Left ventricle myocardium inferior (tissue), 1 donor: ENCODE measurements around the gene GRID1. TPM values are rescaled to one million over a fixed set of nuclear protein-coding genes. Genes with fewer than 3 reads are reported as not detected.

Experiments used
- DNase-seq: peaks from one replicate; pipeline ENCODE4 v3.0.0-alpha.2; 2020
- H3K27ac ChIP-seq: fragments of 200-600 bp; replicated peaks from 2 replicates; pipeline ENCODE4 v1.8.0; 2021
- H3K27me3 ChIP-seq: fragments of 200-600 bp; 2 replicates; pipeline ENCODE4 v1.8.0; 2021; ENCODE audit warnings: low read depth
- H3K36me3 ChIP-seq: fragments of 200-600 bp; 2 replicates; pipeline ENCODE4 v1.8.0; 2021
- H3K4me1 ChIP-seq: fragments of 200-600 bp; 2 replicates; pipeline ENCODE4 v1.8.0; 2021
- H3K4me3 ChIP-seq: fragments of 200-600 bp; 2 replicates; pipeline ENCODE4 v1.8.0; 2021; ENCODE audit warnings: mild to moderate bottlenecking, moderate library complexity
- H3K9me3 ChIP-seq: fragments of 200-600 bp; replicated peaks from 2 replicates; pipeline ENCODE4 v1.8.0; 2021
- intact Hi-C: fragments of 100-400 bp; cut with micrococcal nuclease; formaldehyde crosslinking; loops from one replicate; pipeline ENCODE4 v1.11.0; 2022
- total RNA-seq: library from RNA; stranded (reverse); fragmentation: NEBNext Ultra II Directional; extraction: Animal tissue kit (Norgen Biotek cat#: 25700); gene quantifications from one replicate; pipeline ENCODE4 v1.2.1, GENCODE V29; 2021
- TF ChIP-seq, protein P1 (sequence below): fragments of 200-600 bp; IDR thresholded peaks from 2 replicates; pipeline ENCODE4 v1.8.0; 2021; ENCODE audit warnings: antibody characterized with exemption, mild to moderate bottlenecking, borderline replicate concordance
- donor health status: DM: no; HTN: yes; CAD: no; lungs with severe emphysema.

GRID1 gene
- total RNA-seq, 1 donor from 2014 or later = 1.6 TPM

DNA sequence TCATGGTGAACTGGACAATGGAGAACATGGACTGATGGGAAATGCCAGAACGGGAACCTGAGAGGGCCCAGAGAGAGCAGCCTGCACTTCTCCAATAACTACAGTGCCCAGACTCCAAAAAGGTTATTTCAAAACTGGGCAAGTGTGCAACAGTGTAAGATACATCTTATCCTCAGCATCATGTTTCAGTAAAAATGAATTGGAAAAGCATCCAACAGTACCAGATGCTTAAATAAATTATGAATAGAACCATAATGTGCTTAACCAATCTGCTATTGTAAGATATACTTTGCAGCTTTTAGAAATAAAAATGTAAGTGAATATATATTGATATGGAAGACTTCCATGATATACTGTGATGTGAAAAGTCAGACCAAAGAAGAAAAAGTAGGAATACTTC, 303.3 kb downstream of the GRID1 start:
- TF ChIP-seq, protein P1, sequence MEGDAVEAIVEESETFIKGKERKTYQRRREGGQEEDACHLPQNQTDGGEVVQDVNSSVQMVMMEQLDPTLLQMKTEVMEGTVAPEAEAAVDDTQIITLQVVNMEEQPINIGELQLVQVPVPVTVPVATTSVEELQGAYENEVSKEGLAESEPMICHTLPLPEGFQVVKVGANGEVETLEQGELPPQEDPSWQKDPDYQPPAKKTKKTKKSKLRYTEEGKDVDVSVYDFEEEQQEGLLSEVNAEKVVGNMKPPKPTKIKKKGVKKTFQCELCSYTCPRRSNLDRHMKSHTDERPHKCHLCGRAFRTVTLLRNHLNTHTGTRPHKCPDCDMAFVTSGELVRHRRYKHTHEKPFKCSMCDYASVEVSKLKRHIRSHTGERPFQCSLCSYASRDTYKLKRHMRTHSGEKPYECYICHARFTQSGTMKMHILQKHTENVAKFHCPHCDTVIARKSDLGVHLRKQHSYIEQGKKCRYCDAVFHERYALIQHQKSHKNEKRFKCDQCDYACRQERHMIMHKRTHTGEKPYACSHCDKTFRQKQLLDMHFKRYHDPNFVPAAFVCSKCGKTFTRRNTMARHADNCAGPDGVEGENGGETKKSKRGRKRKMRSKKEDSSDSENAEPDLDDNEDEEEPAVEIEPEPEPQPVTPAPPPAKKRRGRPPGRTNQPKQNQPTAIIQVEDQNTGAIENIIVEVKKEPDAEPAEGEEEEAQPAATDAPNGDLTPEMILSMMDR = no peak
- H3K4me3 ChIP-seq = no peak overlapping the region
- no peaks in the 10 kb centered on the region for H3K36me3 ChIP-seq
- no peaks in the 10 kb centered on the region for H3K4me1 ChIP-seq
- DNase-seq = no peak
- intact Hi-C loops = no loop called here
- no peak overlapping the region for H3K27ac ChIP-seq
- H3K9me3 ChIP-seq = no peaks in the 10 kb centered on the region
- H3K27me3 ChIP-seq = peaks cover 31% of the 10 kb centered on the region

DNA sequence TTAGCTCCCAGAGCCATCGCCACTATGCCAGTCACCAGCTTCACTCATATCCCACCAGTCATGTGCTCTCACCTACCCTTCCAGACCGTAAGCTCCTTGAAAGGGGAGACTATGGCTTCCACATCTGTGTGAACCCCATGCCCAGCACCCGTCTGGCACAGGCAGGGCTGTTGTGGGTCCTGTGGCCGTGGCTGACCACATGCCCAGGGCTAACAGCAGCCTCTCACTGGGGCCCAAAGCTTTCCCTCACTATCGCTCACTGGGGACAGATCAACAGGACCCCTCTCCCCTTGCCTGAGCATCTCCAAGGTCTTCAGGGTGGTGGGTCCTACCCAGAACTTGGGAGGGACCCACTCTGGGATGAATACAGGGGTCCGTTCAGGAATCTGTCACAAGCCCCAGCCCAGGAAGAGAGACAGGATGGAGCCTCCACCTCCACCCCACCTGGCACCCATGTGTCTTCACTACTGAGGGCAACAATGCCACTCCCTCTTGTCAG, 303.9 kb downstream of the GRID1 start:
- H3K27me3 ChIP-seq = peaks cover 29% of the 10 kb centered on the region
- peaks cover 4% of the 10 kb centered on the region for H3K4me1 ChIP-seq
- no peaks in the 10 kb centered on the region for H3K36me3 ChIP-seq
- intact Hi-C loops = no loop called here
- TF ChIP-seq, protein P1 = no peak
- H3K27ac ChIP-seq = no peak overlapping the region
- no peak overlapping the region for H3K4me3 ChIP-seq
- DNase-seq = no peak
- no peaks in the 10 kb centered on the region for H3K9me3 ChIP-seq

DNA sequence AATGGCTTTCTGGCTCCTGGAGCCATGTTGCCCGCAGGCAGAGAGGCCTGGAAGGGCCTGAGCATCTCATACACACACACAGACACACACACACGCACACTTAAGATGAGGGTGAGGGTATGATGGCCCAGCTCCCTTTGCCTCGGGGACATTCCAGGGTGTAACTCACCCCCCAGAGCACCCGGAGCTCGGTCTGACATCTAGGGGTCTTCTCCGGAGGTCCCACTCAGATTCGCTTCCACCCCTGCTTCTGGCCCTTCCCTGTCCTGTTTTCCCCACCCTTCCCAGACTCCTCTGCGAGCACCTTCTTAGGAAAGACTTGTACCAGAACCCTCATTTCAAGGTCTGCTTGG, 304.4 kb downstream of the GRID1 start:
- H3K9me3 ChIP-seq = no peaks in the 10 kb centered on the region
- intact Hi-C loops = no loop called here
- H3K36me3 ChIP-seq = no peaks in the 10 kb centered on the region
- no peak for DNase-seq
- TF ChIP-seq, protein P1 = no peak
- peaks cover 4% of the 10 kb centered on the region for H3K4me1 ChIP-seq
- H3K4me3 ChIP-seq = no peak overlapping the region
- H3K27me3 ChIP-seq = peaks cover 26% of the 10 kb centered on the region
- H3K27ac ChIP-seq = no peak overlapping the region

DNA sequence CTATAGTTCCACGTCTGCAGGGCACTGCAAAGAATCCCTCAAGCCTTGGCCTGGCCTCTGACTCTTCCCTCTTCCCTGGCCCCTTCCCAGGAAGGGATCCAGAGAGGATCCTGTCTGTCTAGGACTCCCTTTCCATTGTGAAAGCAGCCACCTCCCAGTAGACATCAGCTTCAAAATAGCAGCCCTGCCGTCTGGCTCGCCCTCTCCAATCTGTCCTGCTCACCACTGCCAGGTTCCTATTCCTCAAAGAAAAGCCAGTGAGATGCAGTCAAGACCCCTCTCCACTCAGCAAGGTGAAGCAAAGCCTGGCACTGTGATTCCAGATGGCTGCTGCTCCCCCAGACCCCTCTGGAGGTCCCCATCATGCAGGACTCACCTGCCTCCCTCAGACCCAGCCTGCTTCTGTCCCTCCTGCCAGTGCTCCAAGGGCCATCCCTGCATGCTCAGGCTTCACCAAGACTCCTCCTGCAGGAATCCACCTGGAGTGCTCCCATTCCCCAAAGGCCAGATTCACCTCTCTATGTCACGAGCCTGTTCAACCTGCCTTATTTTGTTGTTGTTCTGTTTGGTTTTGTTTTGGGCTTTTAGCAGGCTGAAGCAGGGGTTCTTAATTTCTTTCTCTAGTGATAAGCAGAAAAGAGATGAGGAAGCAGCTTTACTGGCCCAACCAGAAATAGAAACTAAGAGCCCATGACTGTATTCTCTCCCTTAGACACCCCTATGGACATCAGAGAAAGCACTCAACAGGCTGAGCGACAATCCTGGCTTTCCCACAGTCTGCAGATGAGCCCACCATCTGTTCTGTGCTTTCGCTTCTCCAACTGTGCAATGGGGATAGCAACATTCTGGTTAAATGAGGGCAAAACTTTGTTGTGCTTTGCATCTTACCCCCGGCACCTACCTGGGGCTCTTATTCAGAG, 305.1 kb downstream of the GRID1 start:
- Histone ChIP-seq H3K9me3 (no peaks in the 10 kb centered on the region), H3K27me3 (peaks cover 23% of the 10 kb centered on the region), H3K36me3 (no peaks in the 10 kb centered on the region), H3K4me1 (peaks cover 4% of the 10 kb centered on the region), H3K4me3 (no peak overlapping the region), H3K27ac (no peak overlapping the region)
- TF ChIP-seq, protein P1 = no peak
- DNase-seq = no peak
- intact Hi-C loops = no loop called here

DNA sequence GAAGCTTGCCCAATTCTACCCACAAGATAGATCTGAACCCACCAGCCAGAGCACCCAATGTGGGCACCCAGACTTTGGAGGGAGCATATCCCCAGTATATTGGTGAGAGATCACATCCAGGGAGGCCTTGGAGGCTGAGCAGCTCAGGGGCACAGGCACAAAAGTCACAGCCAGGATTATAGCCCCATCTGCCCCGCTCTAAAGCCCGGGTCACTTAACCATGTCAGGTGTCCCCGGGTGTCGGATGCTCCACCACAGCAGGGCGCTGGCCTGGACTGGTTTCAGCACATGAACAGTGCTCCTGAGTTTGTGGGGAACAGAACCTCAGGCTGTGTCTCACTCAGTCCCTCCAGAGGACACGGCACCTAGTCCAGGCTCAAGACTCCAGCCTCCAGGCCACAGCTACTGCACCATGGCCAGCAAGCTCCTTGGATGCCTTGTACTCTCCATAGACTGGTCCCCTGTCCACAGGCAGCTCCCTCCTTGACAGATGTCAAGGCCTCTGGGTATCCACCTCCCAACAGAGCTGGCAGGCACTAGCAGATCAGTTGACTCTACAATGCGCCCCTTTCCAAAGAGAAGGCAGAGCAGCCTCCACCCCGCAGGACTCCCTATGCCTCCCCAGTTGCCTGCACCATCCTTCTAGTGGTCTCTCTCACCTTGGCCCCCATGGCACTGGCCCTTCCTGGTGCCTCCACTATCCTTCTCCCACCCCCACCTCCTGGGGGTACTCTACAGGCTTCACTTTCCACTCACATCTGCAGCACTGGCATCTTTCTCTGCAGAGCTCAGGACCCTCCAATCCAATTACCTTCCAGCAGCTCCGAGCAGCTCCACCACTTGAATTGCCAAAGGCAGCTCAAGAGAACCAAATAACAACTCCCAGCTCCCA, 306.0 kb downstream of the GRID1 start:
- Histone ChIP-seq H3K9me3 (no peaks in the 10 kb centered on the region), H3K4me1 (peaks cover 4% of the 10 kb centered on the region), H3K27ac (no peak overlapping the region), H3K36me3 (no peaks in the 10 kb centered on the region), H3K27me3 (peaks cover 14% of the 10 kb centered on the region), H3K4me3 (no peak overlapping the region)
- TF ChIP-seq, protein P1 = no peak
- no peak for DNase-seq
- intact Hi-C loops = no loop called here
